ENCODE results near the gene NEDD4.
"Not testable (repeated sequence)": the region's sequence is repeated elsewhere in the genome, so short reads cannot be mapped to it uniquely, and the experiment has no call there.

The NEDD4 gene

GRCh38 chr15:55856506-55857164 lies 136.8 kb downstream of the NEDD4 start:
- H3K27me3 ChIP-seq = no peaks in the 10 kb centered on the region
- no peak for TF ChIP-seq CTCF (IDR thresholded peaks at IDR 0.05)
- peaks cover 87% of the 10 kb centered on the region for H3K36me3 ChIP-seq
- no peaks in the 10 kb centered on the region for H3K4me1 ChIP-seq (ENCODE audit: control insufficient read depth in 1 of 2, insufficient read depth in 1 of 2, low read depth in 1 of 2, low read length in 1 of 2)
- H3K4me3 ChIP-seq (ENCODE audit: low read depth in 1 of 2, low read length in 1 of 2) = no peak overlapping the region
- no peaks in the 10 kb centered on the region for H3K9me3 ChIP-seq
- no peak overlapping the region for H3K27ac ChIP-seq

GRCh38 chr15:55853134-55853533 lies 140.3 kb downstream of the NEDD4 start:
- Histone ChIP-seq H3K9me3 (no peaks in the 10 kb centered on the region), H3K4me1 (ENCODE audit: control insufficient read depth in 1 of 2, insufficient read depth in 1 of 2, low read depth in 1 of 2, low read length in 1 of 2) (no peaks in the 10 kb centered on the region), H3K36me3 (peaks cover 81% of the 10 kb centered on the region), H3K4me3 (ENCODE audit: low read depth in 1 of 2, low read length in 1 of 2) (no peak overlapping the region), H3K27ac (no peak overlapping the region), H3K27me3 (no peaks in the 10 kb centered on the region)
- TF ChIP-seq CTCF (IDR thresholded peaks at IDR 0.05) = no peak

- Histone ChIP-seq H3K4me1 (ENCODE audit: control insufficient read depth in 1 of 2, insufficient read depth in 1 of 2, low read depth in 1 of 2, low read length in 1 of 2) (no peaks in the 10 kb centered on the region), H3K36me3 (peaks cover 61% of the 10 kb centered on the region), H3K27ac (no peak overlapping the region), H3K27me3 (no peaks in the 10 kb centered on the region), H3K4me3 (ENCODE audit: low read depth in 1 of 2, low read length in 1 of 2) (no peak overlapping the region), H3K9me3 (no peaks in the 10 kb centered on the region)
- peak; percentile 77 for TF ChIP-seq CTCF (IDR thresholded peaks at IDR 0.05)
Measured at GRCh38 chr15:55846116-55846707, 147.2 kb downstream of the NEDD4 start.

GRCh38 chr15:55842897-55843296 lies 150.5 kb downstream of the NEDD4 start:
- not testable (repeated sequence) for H3K27ac ChIP-seq; H3K4me3 ChIP-seq (ENCODE audit: low read depth in 1 of 2, low read length in 1 of 2); H3K4me1 ChIP-seq (ENCODE audit: control insufficient read depth in 1 of 2, insufficient read depth in 1 of 2, low read depth in 1 of 2, low read length in 1 of 2); H3K9me3 ChIP-seq; H3K27me3 ChIP-seq
- H3K36me3 ChIP-seq = peaks cover 67% of the 10 kb centered on the region

GRCh38 chr15:55835866-55836265 lies 157.5 kb downstream of the NEDD4 start:
- no peak for TF ChIP-seq CTCF (IDR thresholded peaks at IDR 0.05)
- Histone ChIP-seq H3K9me3 (no peaks in the 10 kb centered on the region), H3K4me1 (ENCODE audit: control insufficient read depth in 1 of 2, insufficient read depth in 1 of 2, low read depth in 1 of 2, low read length in 1 of 2) (no peaks in the 10 kb centered on the region), H3K36me3 (peaks cover 88% of the 10 kb centered on the region), H3K27me3 (no peaks in the 10 kb centered on the region), H3K4me3 (ENCODE audit: low read depth in 1 of 2, low read length in 1 of 2) (no peak overlapping the region), H3K27ac (no peak overlapping the region)

GRCh38 chr15:55834331-55834730 lies 159.1 kb downstream of the NEDD4 start:
- Histone ChIP-seq H3K4me1 (ENCODE audit: control insufficient read depth in 1 of 2, insufficient read depth in 1 of 2, low read depth in 1 of 2, low read length in 1 of 2) (no peaks in the 10 kb centered on the region), H3K36me3 (peaks cover 90% of the 10 kb centered on the region), H3K9me3 (no peaks in the 10 kb centered on the region), H3K27ac (no peak overlapping the region), H3K27me3 (no peaks in the 10 kb centered on the region), H3K4me3 (ENCODE audit: low read depth in 1 of 2, low read length in 1 of 2) (no peak overlapping the region)
- TF ChIP-seq CTCF (IDR thresholded peaks at IDR 0.05) = no peak

Measured in neutrophil (primary cell).